GM12874 (cell line): ENCODE results near the gene IFFO2.

Experiments used
- CTCF ChIP-seq: IDR thresholded peaks from 2 replicates; pipeline ENCODE4 v1.5.1; 2011; ENCODE audit warnings: low read depth, mild to moderate bottlenecking, control low read depth, low read length, moderate library complexity; ENCODE audit not compliant: insufficient read depth

The IFFO2 gene

GRCh38 chr1:18874036-18874435, 82.4 kb downstream of the IFFO2 start:
- TF ChIP-seq CTCF, result no peak

DNA sequence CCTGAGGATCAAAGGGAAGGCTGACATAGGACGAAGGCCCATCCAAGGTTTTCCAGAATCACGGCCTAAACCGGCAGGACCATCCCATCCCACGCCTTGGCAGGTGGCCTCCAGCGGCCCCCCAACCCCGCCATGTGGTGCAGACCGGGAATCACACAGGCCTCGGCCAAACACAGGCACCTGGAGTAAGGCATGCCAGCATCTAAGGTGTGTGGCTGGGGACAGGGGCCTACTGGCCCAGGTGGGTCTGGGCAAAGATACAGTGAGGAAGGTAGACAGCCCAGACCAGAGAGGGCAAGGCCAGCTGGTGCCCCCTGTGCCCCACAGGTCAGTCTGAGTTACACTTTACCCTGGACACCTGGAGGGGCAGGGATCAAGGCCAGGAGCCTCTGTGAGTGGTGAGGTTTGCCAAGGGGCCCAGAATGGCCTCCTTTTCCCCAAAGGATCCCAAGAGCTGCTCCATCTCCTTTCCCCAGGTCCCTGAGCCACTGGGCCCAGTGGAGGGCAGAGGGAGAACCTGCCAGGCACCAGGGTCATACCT, 84.3 kb downstream of the IFFO2 start:
- no peak for TF ChIP-seq CTCF

DNA sequence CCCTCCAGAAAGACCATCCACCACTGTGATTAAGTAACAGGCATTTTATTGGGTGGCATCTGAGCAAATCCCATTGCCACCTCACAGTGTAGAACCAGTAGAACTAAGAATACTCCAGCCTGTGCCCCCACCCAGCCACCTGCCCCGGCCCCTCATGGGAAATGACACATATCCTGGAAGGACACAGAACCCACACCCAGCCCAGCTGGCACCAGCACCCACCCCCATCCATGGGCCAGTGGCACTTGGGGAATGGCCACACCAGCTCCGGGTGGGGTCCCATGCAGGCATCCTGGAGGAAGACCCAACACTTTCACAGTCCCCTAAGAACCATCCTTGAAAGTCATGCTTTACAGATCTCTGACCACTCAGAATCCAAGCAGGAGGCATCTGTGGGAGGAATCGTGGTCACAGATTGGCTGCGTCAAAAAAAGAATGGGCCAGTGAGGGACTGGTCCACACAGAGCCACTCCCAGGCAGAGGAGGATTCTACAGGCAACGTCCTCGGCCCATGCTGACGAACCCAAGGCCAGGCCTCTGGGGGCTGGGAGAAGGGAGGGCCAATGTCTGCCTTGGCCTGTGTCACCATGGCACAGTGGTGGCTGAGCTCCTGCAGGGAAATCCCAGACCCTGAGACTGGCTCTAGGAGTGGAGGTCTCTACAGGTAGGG, 84.9 kb downstream of the IFFO2 start:
- no peak for TF ChIP-seq CTCF

DNA sequence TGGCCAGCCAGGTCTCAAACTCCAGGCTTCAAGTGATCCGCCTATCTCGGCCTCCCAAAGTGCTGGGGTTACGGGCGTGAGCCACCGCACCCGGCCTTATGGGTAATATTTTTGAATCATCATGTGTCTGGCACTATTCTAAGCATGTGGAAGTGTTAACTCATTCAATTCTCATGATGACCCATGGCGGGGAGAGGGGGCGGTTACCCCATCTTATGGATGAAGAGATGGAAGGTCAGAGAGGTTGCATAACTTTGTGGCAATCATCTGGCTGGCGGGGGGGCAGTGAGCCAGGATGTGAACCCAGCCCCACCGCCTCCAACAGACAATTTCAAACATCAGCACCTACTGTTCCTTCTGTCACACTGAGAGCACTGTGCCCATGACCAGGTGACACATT, 85.5 kb downstream of the IFFO2 start:
- no peak for TF ChIP-seq CTCF

DNA sequence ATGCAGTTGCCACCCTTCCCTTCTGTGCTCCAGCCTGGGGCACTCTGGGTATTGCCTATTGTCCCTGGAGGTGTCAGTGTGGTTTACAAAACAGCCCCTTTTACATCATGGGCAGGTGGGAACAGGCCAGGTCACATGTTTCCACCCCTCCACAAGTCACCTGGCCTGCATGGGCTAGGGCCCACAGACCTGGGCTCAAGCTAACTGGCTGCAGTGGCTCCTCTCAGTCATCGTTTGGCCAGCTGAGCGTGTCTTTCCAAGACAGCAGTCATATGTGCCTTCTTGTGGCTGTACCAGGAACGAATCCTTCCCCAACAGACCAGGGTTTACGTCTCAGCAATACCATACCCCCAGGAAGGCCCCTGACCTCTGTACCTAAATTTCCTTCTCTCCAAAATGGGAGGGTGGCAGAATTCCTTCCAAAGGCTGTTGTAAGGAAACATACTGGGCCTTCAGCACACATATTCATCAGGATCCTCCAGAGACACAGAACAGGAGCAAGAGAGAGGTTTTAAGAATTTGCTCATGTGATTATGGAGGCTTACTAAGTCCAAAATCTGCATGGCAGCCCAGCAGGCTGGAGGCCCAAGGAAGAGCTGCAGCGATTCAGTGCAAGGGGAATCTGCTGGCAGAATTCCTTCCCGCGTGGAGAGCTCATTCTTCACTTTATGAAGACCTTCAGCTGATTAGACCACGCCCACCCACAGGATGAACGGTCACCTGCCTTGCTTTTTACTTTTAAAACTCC, 86.5 kb downstream of the IFFO2 start:
- no peak for TF ChIP-seq CTCF

DNA sequence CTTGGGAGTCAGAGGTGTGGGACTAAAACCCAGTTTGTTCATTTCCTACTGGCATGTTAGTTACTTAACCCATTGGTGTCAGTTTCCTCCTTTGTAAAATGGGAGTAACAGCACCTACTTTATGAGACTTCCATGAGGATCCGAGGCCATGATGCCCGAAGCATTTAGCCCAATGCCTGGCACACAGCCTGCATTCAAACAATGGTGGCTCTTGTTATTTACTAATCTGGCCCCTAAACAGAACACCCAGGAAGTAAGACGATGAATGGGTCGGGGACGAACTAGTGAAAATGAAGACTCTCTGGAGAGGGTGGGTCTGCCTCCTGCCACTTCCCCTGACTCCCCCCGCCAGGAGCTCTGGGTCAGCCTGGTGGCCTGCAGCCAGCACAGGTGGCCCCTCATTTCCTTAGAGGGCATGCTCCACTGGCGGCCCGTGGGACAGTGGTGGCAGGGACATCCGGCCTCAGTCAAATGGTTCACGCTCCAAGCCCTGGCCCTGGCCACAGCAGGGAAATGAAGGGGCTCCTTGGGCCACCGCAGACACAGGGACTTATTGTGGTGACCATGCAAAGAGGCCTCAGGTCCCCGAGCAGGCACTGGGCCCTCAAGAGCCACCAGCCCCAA, 87.6 kb downstream of the IFFO2 start:
- no peak for TF ChIP-seq CTCF

GRCh38 chr1:18868354-18868753, 88.1 kb downstream of the IFFO2 start:
- TF ChIP-seq CTCF, result no peak
